NCI-H748 (cell line): ENCODE data around the gene TMTC1.

ENCODE experiments used
- DNase-seq: peaks from one replicate; lab custom pipeline; 2025; ENCODE audit not compliant: unreplicated experiment; lab: John Stamatoyannopoulos, UW

The TMTC1 gene

DNA sequence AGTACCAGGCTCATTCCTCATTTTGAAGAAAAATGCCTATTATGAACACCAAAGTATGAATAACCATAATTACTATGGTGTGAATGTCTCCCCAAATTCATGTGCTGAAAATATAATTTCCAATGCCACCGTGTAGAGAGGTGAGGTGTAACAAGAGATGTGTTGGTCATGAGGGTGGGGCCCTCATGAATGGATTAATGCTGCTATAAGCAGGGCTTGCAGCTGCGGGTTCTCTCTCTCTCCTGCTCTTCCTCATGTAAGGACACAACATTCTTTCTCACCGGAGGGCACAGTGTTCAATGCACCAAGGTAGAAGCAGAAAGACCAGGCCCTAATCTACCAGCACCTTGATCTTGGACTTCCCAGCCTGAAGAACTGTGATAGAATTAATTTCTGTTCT, 70.0 kb downstream of the TMTC1 start:
- peak; percentile 2 for DNase-seq

GRCh38 chr12:29711381-29711780, 72.4 kb downstream of the TMTC1 start:
- no peak for DNase-seq

GRCh38 chr12:29710104-29710503, 73.6 kb downstream of the TMTC1 start:
- peak; percentile 34 for DNase-seq

- no peak for DNase-seq
These were observed 74.2 kb downstream of the TMTC1 start for GRCh38 chr12:29709496-29710040.

DNA sequence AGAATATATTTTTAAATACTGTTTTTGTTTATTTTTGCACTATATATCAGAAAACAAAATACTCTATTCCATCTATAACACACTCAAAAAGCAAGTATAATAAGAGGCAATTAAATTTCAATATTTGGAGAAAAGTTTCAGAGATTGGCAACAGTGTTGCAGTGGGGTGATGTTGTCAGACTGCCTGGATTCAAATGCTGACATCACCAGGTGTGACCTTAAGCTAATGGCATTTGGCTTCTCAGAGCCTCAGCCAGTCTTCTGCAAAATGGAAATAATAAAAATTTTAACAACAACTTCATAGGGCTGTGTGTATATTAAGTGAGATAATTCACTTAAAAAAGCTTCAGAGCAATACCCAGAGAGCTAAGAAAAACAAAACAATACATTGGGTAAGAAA, 74.7 kb downstream of the TMTC1 start:
- no peak for DNase-seq

GRCh38 chr12:29707846-29708245, 75.9 kb downstream of the TMTC1 start:
- no peak for DNase-seq

GRCh38 chr12:29706311-29706710, 77.4 kb downstream of the TMTC1 start:
- no peak for DNase-seq

GRCh38 chr12:29703528-29703927, 80.2 kb downstream of the TMTC1 start:
- no peak for DNase-seq

DNA sequence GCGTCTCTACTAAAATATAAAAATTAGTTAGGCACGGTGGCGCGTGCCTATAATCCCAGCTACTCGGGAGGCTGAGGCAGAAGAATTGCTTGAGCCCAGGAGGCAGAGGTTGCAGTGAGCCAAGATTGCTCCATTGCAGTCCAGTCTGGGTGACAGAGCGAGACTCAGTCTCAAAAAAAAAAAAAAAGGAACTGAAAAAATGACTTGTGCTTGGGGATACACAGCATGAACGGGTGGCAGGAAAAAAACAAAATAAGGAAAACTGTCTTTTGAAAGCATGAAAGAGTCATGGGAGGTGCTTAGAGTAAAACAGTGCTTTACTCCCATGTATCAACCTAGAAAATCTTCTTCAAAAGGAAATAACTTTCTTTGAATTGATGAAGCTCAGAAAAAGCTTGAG, 80.8 kb downstream of the TMTC1 start:
- no peak for DNase-seq

GRCh38 chr12:29702222-29702621, 81.5 kb downstream of the TMTC1 start:
- DNase-seq = no peak

DNA sequence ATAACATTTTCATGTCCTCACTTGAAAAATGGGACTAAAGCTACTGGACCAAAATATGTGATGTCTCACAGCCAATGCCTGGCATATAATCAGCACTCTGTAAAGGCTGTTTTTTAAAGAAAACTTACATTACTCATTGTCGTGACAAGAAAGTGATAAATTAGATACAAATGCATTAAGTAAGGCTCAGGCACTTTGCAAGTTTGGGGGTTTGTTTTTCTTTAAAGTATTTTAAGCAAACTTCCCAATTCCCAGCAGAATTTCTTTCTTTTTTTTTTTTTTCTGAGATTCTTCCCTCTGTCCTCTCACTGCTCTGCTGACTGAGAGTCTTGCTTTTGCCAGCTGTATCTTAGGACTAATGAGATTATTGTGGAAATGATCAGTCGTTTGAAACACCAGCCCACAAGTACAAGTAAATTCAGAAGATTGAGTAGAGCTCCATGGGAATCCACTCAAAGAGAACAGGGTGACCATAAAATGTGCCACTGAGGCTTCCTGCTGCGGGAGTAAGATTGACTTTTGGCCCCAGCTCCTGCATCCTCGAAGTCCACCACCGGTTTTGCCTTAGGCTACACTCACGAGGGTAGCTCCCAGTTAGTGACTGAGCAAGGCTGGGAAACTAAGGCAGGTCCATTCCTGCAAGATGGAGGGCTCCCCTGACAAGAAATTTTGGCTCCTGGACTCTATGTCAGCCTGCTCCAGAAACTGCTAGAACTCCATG, 82.8 kb downstream of the TMTC1 start:
- DNase-seq = no peak

DNA sequence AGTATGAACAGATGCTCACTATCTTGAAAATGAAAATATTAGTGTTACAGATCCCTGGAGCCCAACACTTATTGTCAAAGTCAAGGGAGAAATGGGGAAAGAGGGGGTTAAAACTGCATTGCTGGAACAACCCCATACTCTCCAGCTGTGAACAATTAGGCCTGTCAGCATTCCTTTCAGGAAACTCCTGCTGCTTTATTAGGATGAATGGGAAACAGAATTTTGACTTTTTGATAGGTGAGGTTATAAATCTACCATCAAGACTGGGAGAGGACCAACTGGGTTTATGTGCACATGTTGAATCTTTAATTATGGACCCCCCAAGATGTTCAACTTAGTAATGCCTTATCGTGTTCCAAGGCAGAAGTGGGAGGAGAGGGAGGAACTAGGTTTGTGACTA, 85.0 kb downstream of the TMTC1 start:
- DNase-seq = no peak

GRCh38 chr12:29695800-29696199, 87.9 kb downstream of the TMTC1 start:
- DNase-seq = no peak

DNA sequence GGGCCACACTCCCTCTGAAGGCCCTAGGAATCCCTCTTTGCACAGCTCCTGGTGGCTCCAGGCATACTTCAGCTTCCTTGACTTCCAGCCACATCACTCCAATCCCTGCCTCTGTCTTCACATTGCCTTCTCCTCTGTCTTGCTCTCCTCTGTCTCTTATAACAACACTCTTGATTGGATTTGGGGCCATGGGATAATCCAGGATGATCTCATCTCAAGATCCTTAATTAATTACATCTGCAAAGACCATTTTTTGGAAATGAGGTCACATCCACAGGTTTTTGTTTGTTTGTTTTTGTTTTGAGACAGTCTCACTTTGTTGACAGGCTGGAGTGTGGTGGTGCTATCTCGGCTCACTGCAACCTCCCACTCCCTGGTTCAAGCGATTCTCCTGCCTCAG, 88.7 kb downstream of the TMTC1 start:
- DNase-seq = no peak

DNA sequence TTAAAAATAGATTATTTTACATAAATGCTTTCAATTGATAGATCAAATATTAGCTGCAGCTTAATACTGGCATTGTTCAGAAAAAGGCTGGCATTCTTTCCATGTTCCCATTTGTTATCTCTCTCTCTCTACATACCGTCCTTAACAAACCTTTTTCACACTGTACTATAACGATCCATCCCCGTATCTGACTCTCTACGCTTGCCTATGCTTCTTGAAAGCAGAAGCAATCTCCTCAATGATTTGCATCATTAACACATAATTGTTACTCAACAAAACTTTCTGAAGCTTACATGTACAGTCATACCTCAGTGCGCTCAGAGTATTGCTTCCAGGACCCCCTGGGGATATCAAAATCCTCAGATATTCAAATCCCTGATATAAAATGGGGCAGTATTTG, 89.7 kb downstream of the TMTC1 start:
- DNase-seq = no peak

DNA sequence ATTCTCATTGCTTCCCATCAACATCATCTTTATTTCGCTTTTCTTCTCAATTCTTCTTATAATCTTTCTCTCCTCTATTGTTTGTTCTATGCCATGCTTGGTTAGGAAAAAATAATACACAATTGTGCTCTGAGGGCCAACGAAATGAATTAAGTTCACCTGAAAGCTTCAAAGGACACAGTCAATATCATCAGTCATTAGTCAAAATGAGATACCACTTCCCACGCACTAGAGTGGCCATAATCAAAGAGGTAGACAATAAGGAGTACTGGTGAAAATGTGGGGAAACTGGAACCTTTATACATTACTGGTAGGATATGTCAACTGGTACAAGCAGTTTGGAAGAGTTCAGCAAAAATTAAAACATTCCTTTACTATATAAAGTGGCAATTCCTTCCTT, 91.5 kb downstream of the TMTC1 start:
- DNase-seq = no peak

DNA sequence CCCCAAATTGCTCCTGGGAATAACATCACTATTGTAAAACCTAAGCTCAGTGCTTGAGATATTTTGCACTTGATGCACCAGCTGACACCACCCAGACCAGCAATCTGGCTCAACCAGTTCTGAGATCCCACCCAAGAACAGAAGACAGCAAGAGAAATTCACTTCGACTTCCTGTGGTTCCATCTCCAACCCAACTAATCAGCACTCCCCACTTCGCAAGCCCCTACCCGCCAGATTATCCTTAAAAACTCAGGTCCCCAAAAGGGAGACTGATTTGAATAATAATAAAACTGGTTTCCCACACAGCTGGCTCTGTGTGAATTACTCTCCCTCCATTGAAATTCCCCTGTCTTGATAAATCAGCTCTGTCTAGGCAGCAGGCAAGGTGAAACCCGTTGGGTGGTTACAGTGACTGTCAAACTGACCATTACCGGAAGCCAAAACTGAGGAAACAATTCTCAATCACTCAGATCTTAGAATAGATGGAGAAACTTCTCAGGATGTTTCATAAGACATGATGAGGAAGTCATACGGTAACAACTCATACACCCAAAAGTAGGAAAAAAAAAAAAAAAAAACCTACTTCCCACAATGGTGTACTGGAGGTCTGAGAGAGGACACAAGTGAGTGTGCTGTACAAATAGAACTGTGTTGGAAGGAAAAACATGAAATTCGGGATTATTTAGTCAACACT, 92.4 kb downstream of the TMTC1 start:
- no peak for DNase-seq

DNA sequence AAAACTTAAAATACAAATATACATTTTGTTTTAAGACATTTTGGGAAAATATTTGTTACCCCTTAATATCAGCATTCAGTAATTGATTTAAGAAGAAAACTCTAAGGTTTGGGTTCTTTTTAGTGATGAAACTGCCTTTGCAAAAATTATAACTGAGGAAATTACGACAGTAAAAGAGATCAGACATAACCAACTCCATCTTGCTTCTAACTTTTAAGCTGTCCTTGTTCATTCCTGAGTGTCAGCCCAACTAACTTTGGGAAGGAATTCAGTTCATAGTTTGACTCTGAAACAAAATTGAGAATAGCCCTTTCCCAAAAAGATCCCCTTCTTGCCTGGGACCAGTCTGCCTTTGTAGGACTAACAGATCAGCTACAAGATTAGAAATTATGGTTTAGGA, 93.0 kb downstream of the TMTC1 start:
- no peak for DNase-seq

- no peak for DNase-seq
These were observed 94.8 kb downstream of the TMTC1 start for GRCh38 chr12:29688914-29689313.

- DNase-seq = no peak
These were observed 101.7 kb downstream of the TMTC1 start for GRCh38 chr12:29682088-29682487.

GRCh38 chr12:29681370-29681769, 102.4 kb downstream of the TMTC1 start:
- DNase-seq = no peak

DNA sequence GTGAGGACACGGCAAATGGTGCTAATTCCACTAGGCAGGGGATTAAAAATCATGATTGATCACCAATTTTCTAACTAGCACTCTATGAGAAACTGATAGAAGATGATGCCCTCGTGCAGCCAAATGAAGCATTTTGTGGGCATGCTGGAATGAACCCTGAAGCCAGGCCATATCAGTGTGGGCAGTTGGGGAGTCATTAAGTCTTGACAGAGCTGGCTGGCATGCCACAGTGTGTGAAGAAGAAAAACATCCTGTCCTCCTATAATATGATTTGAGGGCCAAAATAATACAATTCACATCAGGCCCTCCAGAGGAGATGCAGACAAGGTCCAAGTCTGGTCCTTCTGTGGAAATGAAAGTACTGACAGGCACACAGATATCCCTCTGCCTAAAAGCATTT, 107.1 kb downstream of the TMTC1 start:
- DNase-seq = no peak

DNA sequence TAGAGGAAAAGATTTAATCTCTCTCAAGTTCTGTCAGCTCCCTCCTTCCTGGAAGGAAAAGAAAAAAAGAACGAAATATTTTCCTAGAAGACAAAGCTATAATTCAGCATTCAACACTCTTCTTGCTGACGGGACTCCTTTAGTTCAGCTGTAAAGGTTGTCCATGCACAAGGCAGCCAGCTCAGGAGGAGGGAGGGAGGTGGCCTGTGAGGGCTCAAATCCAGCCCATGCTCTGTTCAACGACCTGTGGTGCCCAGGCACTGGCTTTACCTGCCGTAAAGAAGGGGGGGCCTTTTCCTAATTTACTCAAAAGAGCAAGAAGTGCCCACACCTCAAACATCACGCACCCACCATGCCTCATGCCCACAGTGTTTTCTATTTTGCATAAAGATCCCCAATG, 109.3 kb downstream of the TMTC1 start:
- no peak for DNase-seq
